ENCODE results near the gene RAD54L.

Gene RAD54L

GRCh38 chr1:46268578-46268977 lies 21.0 kb downstream of the RAD54L start:
- TF ChIP-seq CTCF (IDR thresholded peaks at IDR 0.05; ENCODE audit: control extremely low read depth, extremely low read depth, low read depth, missing control alignments), result no peak
- ChIA-PET CTCF (interaction anchor here (1.0 to 1.5 kb wide), 2 partner anchors 13 to 65 kb away, joined by 3 to 4 read pairs; no protein-coding TSS in a partner anchor), POLR2A (no interaction called here)
- no peak for DNase-seq (ENCODE audit: extremely low spot score)

- CTCF ChIA-PET, result interaction anchor here (1.0 to 4.4 kb wide), 6 partner anchors 11 to 73 kb away, joined by 3 to 24 read pairs (median 4); no protein-coding TSS in a partner anchor
- DNase-seq (ENCODE audit: extremely low spot score), result no peak
- POLR2A ChIA-PET, result interaction anchor here (0.6 to 1.2 kb wide), 5 partner anchors 11 to 81 kb away, joined by 3 to 4 read pairs (median 3); no protein-coding TSS in a partner anchor
- no peak for TF ChIP-seq CTCF (IDR thresholded peaks at IDR 0.05; ENCODE audit: control extremely low read depth, extremely low read depth, low read depth, missing control alignments)
These were observed 26.9 kb downstream of the RAD54L start for GRCh38 chr1:46274225-46275029.

GRCh38 chr1:46275030-46275337 lies 27.4 kb downstream of the RAD54L start:
- POLR2A ChIA-PET, result interaction anchor here (0.6 to 1.2 kb wide), 2 partner anchors 12 to 81 kb away, joined by 3 to 4 read pairs; no protein-coding TSS in a partner anchor
- no peak for TF ChIP-seq CTCF (IDR thresholded peaks at IDR 0.05; ENCODE audit: control extremely low read depth, extremely low read depth, low read depth, missing control alignments)
- CTCF ChIA-PET, result interaction anchor here (1.1 to 4.4 kb wide), 6 partner anchors 10 to 73 kb away, joined by 3 to 24 read pairs (median 4); no protein-coding TSS in a partner anchor
- no peak for DNase-seq (ENCODE audit: extremely low spot score)

GRCh38 chr1:46277658-46278373 lies 30.3 kb downstream of the RAD54L start:
- no peak for DNase-seq (ENCODE audit: extremely low spot score)
- ChIA-PET CTCF (interaction anchor here (0.9 to 3.6 kb wide), 6 partner anchors 11 to 70 kb away, joined by 3 to 17 read pairs (median 4); no protein-coding TSS in a partner anchor), POLR2A (interaction anchor here (0.6 to 1.5 kb wide), 3 partner anchors 8 to 56 kb away, joined by 3 to 4 read pairs (median 3); partner anchors contain the start of genes LRRC41 and UQCRH)
- TF ChIP-seq CTCF (IDR thresholded peaks at IDR 0.05; ENCODE audit: control extremely low read depth, extremely low read depth, low read depth, missing control alignments), result no peak

GRCh38 chr1:46278807-46279206 lies 31.2 kb downstream of the RAD54L start:
- POLR2A ChIA-PET, result interaction anchor here (0.6 kb wide), 1 partner anchor 786 kb away, joined by 4 read pairs; no protein-coding TSS in a partner anchor
- no peak for TF ChIP-seq CTCF (IDR thresholded peaks at IDR 0.05; ENCODE audit: control extremely low read depth, extremely low read depth, low read depth, missing control alignments)
- no peak for DNase-seq (ENCODE audit: extremely low spot score)
- CTCF ChIA-PET, result no interaction called here

- no peak for DNase-seq (ENCODE audit: extremely low spot score)
- POLR2A ChIA-PET, result no interaction called here
- no peak for TF ChIP-seq CTCF (IDR thresholded peaks at IDR 0.05; ENCODE audit: control extremely low read depth, extremely low read depth, low read depth, missing control alignments)
- CTCF ChIA-PET, result interaction anchor here (1.2 kb wide), 1 partner anchor 23 kb away, joined by 3 read pairs; the partner anchor contains the start of genes LRRC41 and UQCRH
These were observed 32.5 kb downstream of the RAD54L start for GRCh38 chr1:46280092-46280491.

Measured in GM10248 (cell line).